A673 (cell line): ENCODE measurements around the gene HINFP. TPM values are rescaled to one million over a fixed set of nuclear protein-coding genes. Genes with fewer than 3 reads are reported as not detected.

Experiments
- BruUV-seq: library from RNA; stranded (reverse); fragments of 400-500 nt; replicated peaks from 2 replicates; lab custom pipeline; 2021; lab: Mats Ljungman, UMichigan
- CTCF ChIA-PET: fragments of 300-600 bp; sonication (Branson Sonifier 250); formaldehyde crosslinking; loops from one replicate; lab custom pipeline; 2022; ENCODE audit warnings: antibody characterized with exemption; lab: Charles Lee
- POLR2A ChIA-PET: fragments of 300-600 bp; sonication (Branson Sonifier 250); formaldehyde crosslinking; loops from one replicate; lab custom pipeline; 2022; ENCODE audit warnings: antibody characterized with exemption; ENCODE audit not compliant: low non-redundant PET; lab: Charles Lee
- DNase-seq: peaks from one replicate; pipeline ENCODE4 v3.0.0-alpha.2; 2015; ENCODE audit warnings: low spot score
- H3K27ac ChIP-seq: fragments of 200-600 bp; sonication (generic); 2 replicates; pipeline ENCODE4 v1.5.1; 2016; ENCODE audit warnings: mixed run types, low read depth, mild to moderate bottlenecking, mixed read lengths, antibody characterized with exemption, low read length; ENCODE audit not compliant: poor library complexity, severe bottlenecking
- H3K27me3 ChIP-seq: fragments of 200-600 bp; sonication (generic); replicated peaks from 2 replicates; pipeline ENCODE4 v1.6.1; 2017; ENCODE audit warnings: mixed run types, low read depth, mild to moderate bottlenecking, mixed read lengths, antibody characterized with exemption, low read length; ENCODE audit not compliant: insufficient read depth, poor library complexity
- H3K36me3 ChIP-seq: fragments of 200-600 bp; sonication (generic); 2 replicates; pipeline ENCODE4 v1.6.1; 2016; ENCODE audit warnings: mixed run types, mild to moderate bottlenecking, mixed read lengths, antibody characterized with exemption, low read length; ENCODE audit not compliant: insufficient read depth, poor library complexity, severe bottlenecking
- H3K4me1 ChIP-seq: fragments of 200-600 bp; sonication (generic); 2 replicates; pipeline ENCODE4 v1.6.1; 2017; ENCODE audit warnings: mixed run types, mild to moderate bottlenecking, mixed read lengths, antibody characterized with exemption, low read length; ENCODE audit not compliant: insufficient read depth, poor library complexity, severe bottlenecking
- H3K4me3 ChIP-seq: fragments of 200-600 bp; sonication (generic); 2 replicates; pipeline ENCODE4 v1.5.1; 2016; ENCODE audit warnings: low read depth, mixed run types, mild to moderate bottlenecking, mixed read lengths, low read length; ENCODE audit not compliant: poor library complexity, severe bottlenecking
- H3K9me3 ChIP-seq: fragments of 200-600 bp; sonication (generic); 2 replicates; pipeline ENCODE4 v1.6.1; 2016; ENCODE audit warnings: mixed run types, low read depth, mild to moderate bottlenecking, mixed read lengths, antibody characterized with exemption, low read length; ENCODE audit not compliant: poor library complexity, severe bottlenecking
- CTCF ChIP-seq: fragments of 300-800, 200-600 bp; sonication (generic); conservative IDR thresholded peaks from 2 replicates; pipeline ENCODE4 v1.5.1; 2017; ENCODE audit warnings: low read depth, mild to moderate bottlenecking, antibody characterized with exemption, low read length, moderate library complexity, mixed read lengths
- EZH2 ChIP-seq: fragments of 200-600 bp; sonication (generic); IDR thresholded peaks from 2 replicates; pipeline ENCODE4 v1.6.1; 2017; ENCODE audit warnings: borderline replicate concordance, low read depth, mild to moderate bottlenecking, mixed read lengths, antibody characterized with exemption, low read length; ENCODE audit not compliant: poor library complexity, severe bottlenecking
- intact Hi-C: fragments of 100-400 bp; cut with micrococcal nuclease; formaldehyde crosslinking; loops from one replicate; pipeline ENCODE4 v1.10.0; 2022; ENCODE audit not compliant: unreplicated experiment
- total RNA-seq: library from RNA; stranded (reverse); gene quantifications from 2 replicates; pipeline ENCODE4 v1.2.3, GENCODE V29; 2021

HINFP gene
- total RNA-seq, 1 experiment from 2014 or later: 31.7 TPM

GRCh38 chr11:119168471-119169281, 47.3 kb downstream of the HINFP start, which contains the start of gene NLRX1:
Gene NLRX1 (plus strand): TSS chr11:119168725. CDS start chr11:119171404, 2,679 bp downstream.
- no peaks in the 10 kb centered on the region for H3K36me3 ChIP-seq
- ChIA-PET CTCF (interaction anchor here (0.6 to 1.1 kb wide), 2 partner anchors 264 to 306 kb away, joined by 3 to 4 read pairs; no protein-coding TSS in a partner anchor), POLR2A (no interaction called here)
- BruUV-seq: no TSS peak
- intact Hi-C loops: no loop called here
- H3K9me3 ChIP-seq: no peaks in the 10 kb centered on the region
- H3K4me3 ChIP-seq: peak within 1 kb of the TSS; percentile 57
- peak; percentile 86 for DNase-seq
- no peaks in the 10 kb centered on the region for H3K4me1 ChIP-seq
- no peaks in the 10 kb centered on the region for H3K27me3 ChIP-seq
- peak within 1 kb of the TSS; percentile 43 for H3K27ac ChIP-seq
- TF ChIP-seq EZH2 (no peak), CTCF (peak; percentile 83)

GRCh38 chr11:119169282-119169719, 47.9 kb downstream of the HINFP start:
- no TSS peak for BruUV-seq
- no peak for DNase-seq
- POLR2A ChIA-PET: interaction anchor here (0.6 kb wide), 1 partner anchor 62 kb away, joined by 13 read pairs; the partner anchor contains the start of gene C2CD2L

GRCh38 chr11:119172513-119172912, 51.1 kb downstream of the HINFP start:
- intact Hi-C loops: no loop called here
- H3K27me3 ChIP-seq: no peaks in the 10 kb centered on the region
- no peak overlapping the region for H3K27ac ChIP-seq
- CTCF ChIA-PET: no interaction called here
- no TSS peak for BruUV-seq
- no peak overlapping the region for H3K4me3 ChIP-seq
- POLR2A ChIA-PET: no interaction called here
- TF ChIP-seq EZH2 (no peak), CTCF (no peak)
- DNase-seq: no peak
- H3K4me1 ChIP-seq: peaks cover 9% of the 10 kb centered on the region
- no peaks in the 10 kb centered on the region for H3K36me3 ChIP-seq
- no peaks in the 10 kb centered on the region for H3K9me3 ChIP-seq

More at GRCh38 chr11:119169282-119169719, 47.9 kb downstream of the HINFP start:
- no peak overlapping the region for H3K27ac ChIP-seq
- TF ChIP-seq CTCF (no peak), EZH2 (no peak)
- no peaks in the 10 kb centered on the region for H3K9me3 ChIP-seq
- no peaks in the 10 kb centered on the region for H3K27me3 ChIP-seq
- intact Hi-C loops: no loop called here
- peak overlapping the region; percentile 57 for H3K4me3 ChIP-seq
- CTCF ChIA-PET: interaction anchor here (0.6 to 1.1 kb wide), 2 partner anchors 263 to 305 kb away, joined by 3 to 4 read pairs; no protein-coding TSS in a partner anchor
- H3K4me1 ChIP-seq: no peaks in the 10 kb centered on the region
- H3K36me3 ChIP-seq: no peaks in the 10 kb centered on the region
